Pancreas (tissue), 10 donors: ENCODE results near the gene SPCS1. TPM values are rescaled to one million over a fixed set of nuclear protein-coding genes. Genes with fewer than 3 reads are reported as not detected.

Experiments
- ATAC-seq, 4 donors: fragments of 200-7000 bp; cut with Tn5 transposase; one replicate each; pipeline versions ENCODE4 v1.8.0 to v1.9.1; 2020; ENCODE audit warnings: mild to moderate bottlenecking in 4 of 4, moderate library complexity in 4 of 4
- DNase-seq, 6 donors: peaks; one replicate each; pipeline ENCODE4 v3.0.0-alpha.2; 2020
- FAIRE-seq: peaks from 2 replicates; lab custom pipeline; 2012; peaks lifted over from hg19 to GRCh38; lab: Jason Lieb, UNC
- H3K27ac ChIP-seq, 4 donors: fragments of 200-600 bp; sonication (generic); 1 replicate in 3 of 4; 2 replicates in 1 of 4; pipeline versions ENCODE4 v1.5.0 to v1.8.0; 2020
- H3K27me3 ChIP-seq, 4 donors: fragments of 200-600 bp; one replicate each; pipeline ENCODE4 v1.8.0; 2021
- H3K36me3 ChIP-seq, 3 donors: fragments of 200-600 bp; sonication (generic) in 1 of 3; one replicate each; pipeline versions ENCODE4 v1.5.0 to v1.8.0; 2020 to 2021
- H3K4me1 ChIP-seq, 3 donors: fragments of 200-600 bp; one replicate each; pipeline ENCODE4 v1.8.0; 2021
- H3K4me3 ChIP-seq, 4 donors: fragments of 200-600 bp; sonication (generic) in 2 of 4; one replicate each; pipeline versions ENCODE4 v1.5.0 to v1.8.0; 2020 to 2021
- H3K9me3 ChIP-seq, 4 donors: fragments of 200-600 bp; one replicate each; pipeline ENCODE4 v1.8.0; 2021
- CTCF ChIP-seq, 4 donors: fragments of 200-600 bp; sonication (generic) in 3 of 4; IDR thresholded peaks; one replicate each; pipeline versions ENCODE4 v1.5.0 to v1.8.0; 2021; ENCODE audit warnings: antibody characterized with exemption in 4 of 4
- WGBS, 2 donors: extraction: QIAGEN DNeasy Blood & Tissue Kit; methylation state at CpG; one replicate each; pipeline ENCODE4 v1.1.7; 2013; 5-methylcytosine and 5-hydroxymethylcytosine counted together
- intact Hi-C, 3 donors: fragments of 100-400 bp; cut with DNase I; formaldehyde crosslinking; loops; one replicate each; pipeline versions ENCODE4 v1.11.1 to v1.14.2; 2022
- polyA plus RNA-seq, 2 donors: library from polyadenylated mRNA; stranded (reverse); fragments of 200-250 nt; gene quantifications; one replicate each; pipeline ENCODE4 v1.2.3, GENCODE V29; 2013
- total RNA-seq, 6 donors: library from RNA; stranded (reverse); fragmentation: NEBNext Ultra II Directional in 4 of 6; extraction: Animal tissue kit (Norgen Biotek cat#: 25700) in 4 of 6; gene quantifications; one replicate each; pipeline versions ENCODE4 v1.2.1 to v1.2.4, GENCODE V29; 2021 to 2023
- donor health status: healthy with polysubstance abuse.
- donor health status: DM: no; HTN: no; CAD: no; lungs with moderate emphysema.
- donor health status: DM: no; HTN: no; CAD: no.
- donor health status: control.
- donor health status: control.
- donor health status: Bipolar disorder and iron deficiency.
- donor health status: DM: yes; HTN: yes; CAD: no.
- donor health status: DM: no; HTN: no; CAD: no.
- donor health status: DM: no; HTN: no; CAD: no.
- donor health status: DM: yes; HTN: yes; CAD: no.

SPCS1 gene
- total and polyA plus RNA-seq, 8 donors, result 52.4 to 121 (median 58.7) TPM

- Histone ChIP-seq H3K9me3 (no peaks in the 10 kb centered on the region), H3K27ac (no peak overlapping the region), H3K4me1 (no peaks in the 10 kb centered on the region), H3K27me3 (no peaks in the 10 kb centered on the region), H3K36me3 (peaks cover 0 to 45% (median 31%) of the 10 kb centered on the region in 3 donors), H3K4me3 (no peak overlapping the region)
- intact Hi-C loops, result no loop called here
- ATAC-seq, result no peak
- FAIRE-seq, result no peak
- 93 to 99% methylated on average over 4 of the region's 4 CpGs for WGBS, 2 donors
- no peak for TF ChIP-seq CTCF (IDR thresholded peaks at IDR 0.05)
- DNase-seq, result no peak
These were observed 8.3 kb upstream of the SPCS1 start for GRCh38 chr3:52697632-52697965.

GRCh38 chr3:52703341-52703740, 2.6 kb upstream of the SPCS1 start:
- Histone ChIP-seq H3K27ac (peak overlapping the region in 1 of 4 donors; percentile 19), H3K36me3 (peaks cover 0 to 9% (median 0%) of the 10 kb centered on the region in 3 donors), H3K27me3 (no peaks in the 10 kb centered on the region), H3K9me3 (no peaks in the 10 kb centered on the region), H3K4me1 (peaks cover 11 to 23% (median 15%) of the 10 kb centered on the region in 3 donors), H3K4me3 (peak overlapping the region in 1 of 4 donors; percentile 67)
- no peak for ATAC-seq
- WGBS, 2 donors, result 76 to 82% methylated on average over 7 of the region's 7 CpGs
- TF ChIP-seq CTCF (IDR thresholded peaks at IDR 0.05), result no peak
- DNase-seq, result no peak
- no peak for FAIRE-seq
- intact Hi-C loops, result no loop called here

GRCh38 chr3:52704611-52705437, 1.1 kb upstream of the SPCS1 start:
- Histone ChIP-seq H3K4me3 (peak overlapping the region; percentile 67 to 98 (median 98)), H3K36me3 (peaks cover 0 to 17% (median 0%) of the 10 kb centered on the region in 3 donors), H3K27ac (peak overlapping the region; percentile 74 to 83 (median 79)), H3K9me3 (no peaks in the 10 kb centered on the region), H3K27me3 (no peaks in the 10 kb centered on the region), H3K4me1 (peaks cover 11 to 23% (median 15%) of the 10 kb centered on the region in 3 donors)
- intact Hi-C loops, result no loop called here
- FAIRE-seq (no peak), DNase-seq (peak in 3 of 6 donors; percentile 14 to 44 (median 28)), ATAC-seq (peak; percentile 12 to 20 (median 15))
- no peak for TF ChIP-seq CTCF (IDR thresholded peaks at IDR 0.05)
- WGBS, 2 donors, result 1% methylated on average over 22 of the region's 22 CpGs

GRCh38 chr3:52705438-52705687, 543 bp upstream of the SPCS1 start:
- Histone ChIP-seq H3K9me3 (no peaks in the 10 kb centered on the region), H3K4me1 (peaks cover 11 to 23% (median 15%) of the 10 kb centered on the region in 3 donors), H3K27me3 (no peaks in the 10 kb centered on the region), H3K4me3 (peak overlapping the region; percentile 67 to 98 (median 98)), H3K27ac (peak overlapping the region; percentile 74 to 83 (median 79)), H3K36me3 (peaks cover 0 to 16% (median 0%) of the 10 kb centered on the region in 3 donors)
- no peak for DNase-seq
- intact Hi-C loops, result no loop called here
- FAIRE-seq, result no peak
- WGBS, 2 donors, result 0% methylated on average over 24 to 25 of the region's 25 CpGs
- TF ChIP-seq CTCF (IDR thresholded peaks at IDR 0.05), result no peak
- ATAC-seq, result peak in 2 of 4 donors; percentile 59 to 73

- WGBS, 2 donors, result 79 to 88% methylated on average over 4 of the region's 4 CpGs
- ATAC-seq (no peak), DNase-seq (no peak), FAIRE-seq (no peak)
- no peaks in the 10 kb centered on the region for H3K9me3 ChIP-seq
- H3K27me3 ChIP-seq, result no peaks in the 10 kb centered on the region
- intact Hi-C loops, result no loop called here
- peaks cover 11 to 23% (median 15%) of the 10 kb centered on the region in 3 donors for H3K4me1 ChIP-seq
- H3K36me3 ChIP-seq, result peaks cover 0 to 16% (median 0%) of the 10 kb centered on the region in 3 donors
- no peak overlapping the region for H3K27ac ChIP-seq
- no peak for TF ChIP-seq CTCF (IDR thresholded peaks at IDR 0.05)
- peak overlapping the region in 3 of 4 donors; percentile 67 to 98 (median 98) for H3K4me3 ChIP-seq
These were observed 1.7 kb downstream of the SPCS1 start for GRCh38 chr3:52707585-52707984.
